ENCODE results near the gene SOX10. TPM values are rescaled to one million over a fixed set of nuclear protein-coding genes. Genes with fewer than 3 reads are reported as not detected.

The SOX10 gene
- polyA plus RNA-seq, 1 donor from 2014 or later: not detected

- Histone ChIP-seq H3F3A (ENCODE audit: insufficient read depth, low read length, poor library complexity, severe bottlenecking) (no peaks in the 10 kb centered on the region), H3K27ac (ENCODE audit: low read length) (no peak overlapping the region), H3K9me3 (ENCODE audit: low read length) (no peaks in the 10 kb centered on the region), H3K9me2 (ENCODE audit: insufficient read depth, low read length) (no peaks in the 10 kb centered on the region), H3K27me3 (ENCODE audit: insufficient read depth, low read depth, low read length) (no peaks in the 10 kb centered on the region), H3K4me3 (ENCODE audit: low read length) (no peak overlapping the region), H3K4me2 (ENCODE audit: low read length) (no peak overlapping the region), H2AFZ (ENCODE audit: low read depth, low read length) (no peak overlapping the region), H3K9ac (ENCODE audit: low read length) (no peak overlapping the region), H3K79me2 (replicated peaks; ENCODE audit: insufficient read depth, low read length) (no peaks in the 10 kb centered on the region), H4K20me1 (ENCODE audit: insufficient read depth) (no peaks in the 10 kb centered on the region), H3K36me3 (ENCODE audit: insufficient read depth, low read length) (no peaks in the 10 kb centered on the region)
- TF ChIP-seq POLR2AphosphoS5 (IDR thresholded peaks at IDR 0.05) (no peak), RAD21 (conservative IDR thresholded peaks at IDR 0.05) (no peak), EZH2 (IDR thresholded peaks at IDR 0.05; ENCODE audit: borderline replicate concordance, insufficient read depth, low read length, poor library complexity, severe bottlenecking) (no peak), CTCF (IDR thresholded peaks at IDR 0.05; ENCODE audit: poor library complexity, severe bottlenecking) (no peak), SMC3 (conservative IDR thresholded peaks at IDR 0.05; ENCODE audit: poor library complexity) (no peak), TAF1 (IDR thresholded peaks at IDR 0.05; ENCODE audit: low read depth) (no peak), EP300 (conservative IDR thresholded peaks at IDR 0.05; ENCODE audit: poor library complexity, severe bottlenecking) (no peak), MXI1 (conservative IDR thresholded peaks at IDR 0.05; ENCODE audit: poor library complexity, severe bottlenecking) (no peak)
- TF ChIP-seq, protein P1, sequence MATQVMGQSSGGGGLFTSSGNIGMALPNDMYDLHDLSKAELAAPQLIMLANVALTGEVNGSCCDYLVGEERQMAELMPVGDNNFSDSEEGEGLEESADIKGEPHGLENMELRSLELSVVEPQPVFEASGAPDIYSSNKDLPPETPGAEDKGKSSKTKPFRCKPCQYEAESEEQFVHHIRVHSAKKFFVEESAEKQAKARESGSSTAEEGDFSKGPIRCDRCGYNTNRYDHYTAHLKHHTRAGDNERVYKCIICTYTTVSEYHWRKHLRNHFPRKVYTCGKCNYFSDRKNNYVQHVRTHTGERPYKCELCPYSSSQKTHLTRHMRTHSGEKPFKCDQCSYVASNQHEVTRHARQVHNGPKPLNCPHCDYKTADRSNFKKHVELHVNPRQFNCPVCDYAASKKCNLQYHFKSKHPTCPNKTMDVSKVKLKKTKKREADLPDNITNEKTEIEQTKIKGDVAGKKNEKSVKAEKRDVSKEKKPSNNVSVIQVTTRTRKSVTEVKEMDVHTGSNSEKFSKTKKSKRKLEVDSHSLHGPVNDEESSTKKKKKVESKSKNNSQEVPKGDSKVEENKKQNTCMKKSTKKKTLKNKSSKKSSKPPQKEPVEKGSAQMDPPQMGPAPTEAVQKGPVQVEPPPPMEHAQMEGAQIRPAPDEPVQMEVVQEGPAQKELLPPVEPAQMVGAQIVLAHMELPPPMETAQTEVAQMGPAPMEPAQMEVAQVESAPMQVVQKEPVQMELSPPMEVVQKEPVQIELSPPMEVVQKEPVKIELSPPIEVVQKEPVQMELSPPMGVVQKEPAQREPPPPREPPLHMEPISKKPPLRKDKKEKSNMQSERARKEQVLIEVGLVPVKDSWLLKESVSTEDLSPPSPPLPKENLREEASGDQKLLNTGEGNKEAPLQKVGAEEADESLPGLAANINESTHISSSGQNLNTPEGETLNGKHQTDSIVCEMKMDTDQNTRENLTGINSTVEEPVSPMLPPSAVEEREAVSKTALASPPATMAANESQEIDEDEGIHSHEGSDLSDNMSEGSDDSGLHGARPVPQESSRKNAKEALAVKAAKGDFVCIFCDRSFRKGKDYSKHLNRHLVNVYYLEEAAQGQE (IDR thresholded peaks at IDR 0.05; ENCODE audit: borderline replicate concordance): no peak
These were observed 40.5 kb downstream of the SOX10 start for GRCh38 chr22:37943825-37944198.

- Histone ChIP-seq H4K20me1 (ENCODE audit: insufficient read depth) (no peaks in the 10 kb centered on the region), H3K4me3 (ENCODE audit: low read length) (no peak overlapping the region), H3K4me2 (ENCODE audit: low read length) (no peak overlapping the region), H3K9ac (ENCODE audit: low read length) (no peak overlapping the region), H3F3A (ENCODE audit: insufficient read depth, low read length, poor library complexity, severe bottlenecking) (no peaks in the 10 kb centered on the region), H3K36me3 (ENCODE audit: insufficient read depth, low read length) (no peaks in the 10 kb centered on the region), H3K27ac (ENCODE audit: low read length) (no peak overlapping the region), H3K79me2 (replicated peaks; ENCODE audit: insufficient read depth, low read length) (no peaks in the 10 kb centered on the region), H3K27me3 (ENCODE audit: insufficient read depth, low read depth, low read length) (no peaks in the 10 kb centered on the region), H3K9me3 (ENCODE audit: low read length) (no peaks in the 10 kb centered on the region), H3K9me2 (ENCODE audit: insufficient read depth, low read length) (no peaks in the 10 kb centered on the region), H2AFZ (ENCODE audit: low read depth, low read length) (no peak overlapping the region)
- TF ChIP-seq EP300 (conservative IDR thresholded peaks at IDR 0.05; ENCODE audit: poor library complexity, severe bottlenecking) (no peak), SMC3 (conservative IDR thresholded peaks at IDR 0.05; ENCODE audit: poor library complexity) (no peak), POLR2AphosphoS5 (IDR thresholded peaks at IDR 0.05) (no peak), TAF1 (IDR thresholded peaks at IDR 0.05; ENCODE audit: low read depth) (no peak), RAD21 (conservative IDR thresholded peaks at IDR 0.05) (no peak), CTCF (IDR thresholded peaks at IDR 0.05; ENCODE audit: poor library complexity, severe bottlenecking) (no peak)
- TF ChIP-seq, protein P1 (IDR thresholded peaks at IDR 0.05; ENCODE audit: borderline replicate concordance): no peak
These were observed 41.1 kb downstream of the SOX10 start for GRCh38 chr22:37943136-37943824.

Data from neural cell (in vitro differentiated cells).